ENCODE results near the gene STAT5B. TPM values are rescaled to one million over a fixed set of nuclear protein-coding genes. Genes with fewer than 3 reads are reported as not detected.

Gene STAT5B
- total RNA-seq, 1 experiment from 2014 or later, result 42.9 TPM

DNA sequence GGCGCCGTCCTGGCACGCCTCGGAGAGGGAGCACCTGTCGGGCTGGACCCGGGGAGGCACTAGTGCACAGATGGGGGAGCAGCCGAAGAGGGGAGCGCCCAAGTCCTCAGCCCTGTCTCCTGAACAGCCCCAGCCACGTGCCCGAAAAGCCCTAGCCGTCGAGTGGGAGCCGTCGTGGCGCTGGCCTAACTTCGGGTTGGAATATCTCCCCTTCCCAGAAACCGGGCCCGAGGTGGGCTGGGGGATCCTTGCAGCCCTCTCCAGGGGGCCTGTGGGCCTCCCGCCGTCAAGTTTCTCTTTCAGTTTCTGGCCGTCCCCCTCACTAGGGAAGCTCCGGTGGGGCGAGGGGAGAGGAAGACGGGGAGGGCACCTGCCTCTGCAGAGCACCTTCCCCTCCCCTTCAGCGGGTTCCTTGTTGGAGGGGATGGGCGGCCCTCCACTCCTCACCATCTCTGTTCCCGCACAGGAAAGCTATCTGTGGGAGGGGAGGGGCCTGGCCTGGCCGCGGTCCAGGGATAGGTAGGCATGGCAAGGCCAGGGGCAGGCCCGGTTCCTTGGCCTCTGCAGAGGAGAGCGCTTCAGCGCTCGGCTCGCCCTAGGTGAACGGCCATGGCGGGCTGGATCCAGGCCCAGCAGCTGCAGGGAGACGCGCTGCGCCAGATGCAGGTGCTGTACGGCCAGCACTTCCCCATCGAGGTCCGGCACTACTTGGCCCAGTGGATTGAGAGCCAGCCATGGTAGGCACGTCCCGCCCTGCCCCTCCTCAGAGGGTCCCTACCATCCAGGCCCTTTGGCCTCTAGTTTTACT, 12.8 kb upstream of the STAT5B start:
- H3K4ac ChIP-seq (ENCODE audit: low read depth, low read length), result no peak overlapping the region
- no peaks in the 10 kb centered on the region; the same call in 1 of the 2 replicates for H3K27me3 ChIP-seq (ENCODE audit: insufficient read depth, low read length)
- H3K79me1 ChIP-seq (ENCODE audit: insufficient read depth, low read depth, low read length, poor library complexity, severe bottlenecking), result no peaks in the 10 kb centered on the region
- H2BK15ac ChIP-seq (ENCODE audit: low read depth, low read length), result no peak overlapping the region
- peaks cover 4% of the 10 kb centered on the region for H3K23me2 ChIP-seq (ENCODE audit: insufficient read length, low read depth, low read length, poor library complexity, severe bottlenecking)
- no peaks in the 10 kb centered on the region for H3K79me2 ChIP-seq (ENCODE audit: insufficient read depth, low read length)
- no peak overlapping the region for H2BK5ac ChIP-seq (ENCODE audit: insufficient read length, low read length)
- H2BK20ac ChIP-seq (ENCODE audit: low read depth, low read length, poor library complexity, severe bottlenecking), result no peak overlapping the region
- H4K91ac ChIP-seq (ENCODE audit: insufficient read length, low read depth, low read length), result no peak overlapping the region
- Mint-ChIP-seq H3K9me3 (no peaks in the 10 kb centered on the region), H3K27ac (no peak overlapping the region), H3K27me3 (ENCODE audit: low read depth) (peaks cover 38% of the 10 kb centered on the region), H3K4me3 (peak overlapping the region; percentile 40 to 52; a peak in 3 of 5 replicates), H3K4me1 (peaks cover 4 to 18% of the 10 kb centered on the region in 2 experiments), H3K36me3 (ENCODE audit: insufficient read depth in 1 of 3, low read depth in 3 of 3) (peaks cover 0 to 2% (median 0%) of the 10 kb centered on the region in 3 experiments; a peak in 2 of 7 replicates)
- H2BK12ac ChIP-seq (ENCODE audit: insufficient read length, low read depth, low read length), result no peak overlapping the region
- H3K9ac ChIP-seq (ENCODE audit: extremely low read depth, insufficient read length, low read length), result no peak overlapping the region
- H3K4me2 ChIP-seq (ENCODE audit: insufficient read depth, insufficient read length, low read length), result peak overlapping the region; percentile 19
- peak; percentile 78 for DNase-seq
- H3K9me3 ChIP-seq (ENCODE audit: control insufficient read depth, low read depth, low read length), result no peaks in the 10 kb centered on the region
- TF ChIP-seq, protein P1, sequence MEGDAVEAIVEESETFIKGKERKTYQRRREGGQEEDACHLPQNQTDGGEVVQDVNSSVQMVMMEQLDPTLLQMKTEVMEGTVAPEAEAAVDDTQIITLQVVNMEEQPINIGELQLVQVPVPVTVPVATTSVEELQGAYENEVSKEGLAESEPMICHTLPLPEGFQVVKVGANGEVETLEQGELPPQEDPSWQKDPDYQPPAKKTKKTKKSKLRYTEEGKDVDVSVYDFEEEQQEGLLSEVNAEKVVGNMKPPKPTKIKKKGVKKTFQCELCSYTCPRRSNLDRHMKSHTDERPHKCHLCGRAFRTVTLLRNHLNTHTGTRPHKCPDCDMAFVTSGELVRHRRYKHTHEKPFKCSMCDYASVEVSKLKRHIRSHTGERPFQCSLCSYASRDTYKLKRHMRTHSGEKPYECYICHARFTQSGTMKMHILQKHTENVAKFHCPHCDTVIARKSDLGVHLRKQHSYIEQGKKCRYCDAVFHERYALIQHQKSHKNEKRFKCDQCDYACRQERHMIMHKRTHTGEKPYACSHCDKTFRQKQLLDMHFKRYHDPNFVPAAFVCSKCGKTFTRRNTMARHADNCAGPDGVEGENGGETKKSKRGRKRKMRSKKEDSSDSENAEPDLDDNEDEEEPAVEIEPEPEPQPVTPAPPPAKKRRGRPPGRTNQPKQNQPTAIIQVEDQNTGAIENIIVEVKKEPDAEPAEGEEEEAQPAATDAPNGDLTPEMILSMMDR (conservative IDR thresholded peaks at IDR 0.05), result no peak
- H3K4me1 ChIP-seq (ENCODE audit: insufficient read depth, low read length), result peaks cover 5% of the 10 kb centered on the region; the same call in 1 of the 2 replicates
- H3K56ac ChIP-seq (ENCODE audit: insufficient read length, low read depth, low read length), result no peak overlapping the region
- no peak overlapping the region for H2AK5ac ChIP-seq (ENCODE audit: insufficient read length, low read length)
- no peak overlapping the region for H4K8ac ChIP-seq (replicated peaks; ENCODE audit: insufficient read length, low read depth, low read length)
- no peak overlapping the region for H2BK120ac ChIP-seq (ENCODE audit: low read depth, low read length, poor library complexity, severe bottlenecking)
- no peaks in the 10 kb centered on the region for H4K20me1 ChIP-seq (ENCODE audit: control insufficient read depth, insufficient read depth, insufficient read length)
- WGBS (ENCODE audit: extremely low coverage, insufficient read length, low lambda C conversion rate), result no CpG with 5 or more reads among the region's 44 CpGs
- peak overlapping the region; percentile 25; the same call in 1 of the 2 replicates for H3K14ac ChIP-seq (ENCODE audit: insufficient read depth, low read length)
- no peak overlapping the region for H3K18ac ChIP-seq (ENCODE audit: insufficient read length, low read depth, low read length)
- H3K27ac ChIP-seq (ENCODE audit: insufficient read length, low read depth, low read length), result no peak overlapping the region
- H2AFZ ChIP-seq (ENCODE audit: low read length), result no peak overlapping the region
- no peak overlapping the region for H3T11ph ChIP-seq (ENCODE audit: low read length)
- H4K5ac ChIP-seq (ENCODE audit: insufficient read length, low read depth, low read length), result no peak overlapping the region
- no peak overlapping the region for H3K23ac ChIP-seq (ENCODE audit: insufficient read length, low read depth, low read length)

Data from H9 (cell line).